HPDE6-E6E7 (cell line): ENCODE data around the gene HS6ST3.

ENCODE experiments used
- DNase-seq: peaks from one replicate; pipeline ENCODE4 v3.0.0; 2011; ENCODE audit warnings: missing footprints; ENCODE audit errors: extremely low spot score

The HS6ST3 gene

DNA sequence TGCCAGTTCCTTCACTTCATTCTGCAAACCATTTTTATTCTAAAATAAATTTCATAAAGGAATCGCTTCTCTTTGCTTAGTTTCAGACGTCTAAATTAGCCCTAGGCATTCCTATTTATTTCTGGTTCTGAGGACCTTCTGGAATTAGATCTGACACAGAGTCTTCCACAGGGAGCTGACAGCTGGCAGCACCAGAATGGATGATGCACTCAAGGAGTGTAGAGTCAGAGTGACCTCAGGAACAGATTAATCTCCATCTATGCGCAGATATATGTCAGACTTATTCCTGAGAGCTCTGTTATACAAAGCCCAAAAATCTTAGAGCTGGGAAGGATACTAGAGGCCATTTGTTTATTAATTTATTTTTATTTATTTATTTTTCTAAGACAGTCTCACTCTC, 450.8 kb downstream of the HS6ST3 start:
- DNase-seq, result no peak

DNA sequence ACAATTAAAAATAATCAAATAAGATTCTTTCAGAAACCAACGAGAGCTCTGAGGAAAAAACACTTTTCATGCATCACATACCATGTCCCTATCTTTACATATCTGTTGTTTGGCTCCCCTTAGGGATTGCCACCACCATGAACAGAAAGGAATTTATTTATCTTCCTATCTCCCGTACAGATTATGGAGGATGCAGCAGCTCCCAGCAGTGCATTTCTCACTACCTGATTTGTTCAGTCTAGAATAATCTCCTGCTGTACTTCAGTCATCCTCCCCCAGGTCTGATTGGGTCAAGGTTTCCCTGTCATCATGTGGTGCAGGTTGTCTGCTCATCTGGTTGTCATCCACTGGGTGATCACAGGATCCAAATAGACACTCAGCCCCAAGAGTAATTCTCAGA, 453.1 kb downstream of the HS6ST3 start:
- DNase-seq, result no peak

DNA sequence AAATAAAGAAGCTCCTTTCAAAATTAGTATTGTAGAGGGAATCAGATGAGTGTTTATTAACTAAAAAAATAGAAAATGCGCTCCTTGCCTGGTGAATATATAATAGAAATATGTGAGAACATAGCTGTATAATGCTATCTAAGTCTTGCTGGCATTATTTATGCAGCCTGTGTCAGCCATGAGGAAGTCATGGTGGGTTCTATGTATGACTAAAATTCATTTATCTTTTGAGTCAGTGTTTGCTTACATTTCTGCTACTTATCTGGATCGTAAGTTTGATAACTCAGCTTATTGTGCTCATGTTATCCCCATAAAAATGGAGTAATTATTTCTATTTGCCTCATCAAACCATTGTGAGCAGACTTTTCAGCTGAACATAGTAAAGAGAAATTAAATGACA, 455.1 kb downstream of the HS6ST3 start:
- DNase-seq, result no peak

DNA sequence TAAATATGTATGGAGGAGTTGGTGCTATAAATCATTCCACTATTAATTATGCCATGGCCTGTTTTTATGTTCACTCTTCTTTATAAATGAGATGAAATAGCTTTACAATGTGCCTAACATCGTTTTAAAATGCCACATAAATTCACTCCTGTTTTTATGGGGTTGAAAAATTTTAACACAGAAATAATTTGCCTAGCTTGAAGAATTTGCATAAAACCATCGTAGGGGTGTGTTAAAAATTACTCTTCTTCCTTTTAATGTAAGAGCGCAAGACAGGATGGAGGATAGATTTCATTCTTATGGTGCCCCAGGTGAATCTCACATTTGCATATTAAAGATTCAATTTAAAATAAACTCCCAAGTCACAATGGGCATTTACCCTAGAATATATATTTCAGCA, 456.6 kb downstream of the HS6ST3 start:
- no peak for DNase-seq

DNA sequence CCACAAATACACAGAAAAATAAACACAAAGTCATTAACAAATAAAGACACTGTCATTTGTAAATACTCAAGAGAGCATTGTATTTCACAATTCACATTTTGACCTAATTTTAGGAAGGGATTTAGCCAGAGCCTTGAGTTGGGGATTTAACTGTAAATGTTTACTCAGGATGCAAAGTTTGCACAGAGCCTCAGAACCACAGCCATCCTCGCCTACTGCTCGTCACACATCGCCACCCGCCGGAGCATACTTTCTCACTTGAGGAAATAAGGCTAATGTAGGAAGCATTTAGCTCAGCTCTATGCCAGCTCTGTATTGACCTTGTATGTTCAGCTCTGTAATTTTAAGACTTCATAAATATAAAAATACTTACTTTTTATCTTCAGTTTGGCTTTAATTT, 461.6 kb downstream of the HS6ST3 start:
- no peak for DNase-seq

DNA sequence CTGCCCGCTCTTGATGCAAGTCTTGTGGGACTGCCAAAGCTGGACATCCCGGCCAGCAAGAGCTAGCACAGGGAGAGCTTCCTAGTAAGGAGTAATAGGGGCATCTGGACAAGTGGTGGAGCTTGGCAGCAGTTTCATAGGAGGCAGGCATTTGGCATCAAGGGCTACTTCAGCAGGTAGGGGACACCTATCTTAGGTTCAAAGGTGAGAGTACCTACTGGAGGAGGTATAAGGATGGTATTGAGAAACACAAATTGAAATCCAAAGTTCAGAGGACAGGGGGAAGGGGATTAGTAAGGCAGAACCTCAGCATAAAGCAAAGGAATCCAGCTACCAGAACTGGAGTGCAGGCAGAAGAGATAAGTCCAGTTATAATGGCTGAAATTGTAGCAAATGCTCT, 462.7 kb downstream of the HS6ST3 start:
- no peak for DNase-seq

DNA sequence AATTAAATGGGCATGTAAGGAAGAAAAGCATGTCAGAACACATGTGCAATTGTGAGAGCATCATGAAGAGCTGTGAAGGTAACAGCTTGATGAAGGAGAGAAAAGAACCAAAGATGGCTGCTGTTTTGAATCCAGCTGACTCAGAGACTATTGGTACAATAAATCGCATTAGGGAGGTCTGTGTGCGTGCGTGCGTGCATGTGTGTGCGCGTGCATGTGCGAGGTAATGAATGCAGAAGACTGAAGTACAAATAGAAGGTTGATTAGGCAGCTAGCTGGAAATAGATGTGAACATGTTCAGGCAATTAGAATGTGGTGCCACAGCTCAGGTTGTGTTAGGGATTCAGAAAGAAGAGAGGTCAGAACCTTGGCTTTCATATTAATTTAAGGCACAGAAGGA, 463.9 kb downstream of the HS6ST3 start:
- no peak for DNase-seq

DNA sequence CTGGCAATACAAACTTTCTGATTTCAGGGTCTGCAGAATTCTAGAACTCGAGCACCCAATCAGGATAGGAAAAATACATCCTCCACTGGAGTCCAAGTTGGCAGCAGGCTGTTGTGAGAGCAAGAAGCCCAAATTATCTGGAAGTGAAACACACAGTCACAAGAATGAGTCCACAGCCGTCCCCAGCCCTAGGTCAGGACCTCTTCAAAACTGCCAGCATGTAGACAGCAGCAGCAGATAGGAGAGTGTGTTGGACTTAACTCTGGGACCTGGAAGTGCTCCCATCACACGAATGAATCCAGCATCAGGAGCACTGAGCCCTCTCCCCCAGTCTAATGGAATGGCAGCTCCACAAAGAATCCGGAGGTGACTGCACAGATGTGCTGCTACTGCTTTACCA, 483.7 kb downstream of the HS6ST3 start:
- no peak for DNase-seq

DNA sequence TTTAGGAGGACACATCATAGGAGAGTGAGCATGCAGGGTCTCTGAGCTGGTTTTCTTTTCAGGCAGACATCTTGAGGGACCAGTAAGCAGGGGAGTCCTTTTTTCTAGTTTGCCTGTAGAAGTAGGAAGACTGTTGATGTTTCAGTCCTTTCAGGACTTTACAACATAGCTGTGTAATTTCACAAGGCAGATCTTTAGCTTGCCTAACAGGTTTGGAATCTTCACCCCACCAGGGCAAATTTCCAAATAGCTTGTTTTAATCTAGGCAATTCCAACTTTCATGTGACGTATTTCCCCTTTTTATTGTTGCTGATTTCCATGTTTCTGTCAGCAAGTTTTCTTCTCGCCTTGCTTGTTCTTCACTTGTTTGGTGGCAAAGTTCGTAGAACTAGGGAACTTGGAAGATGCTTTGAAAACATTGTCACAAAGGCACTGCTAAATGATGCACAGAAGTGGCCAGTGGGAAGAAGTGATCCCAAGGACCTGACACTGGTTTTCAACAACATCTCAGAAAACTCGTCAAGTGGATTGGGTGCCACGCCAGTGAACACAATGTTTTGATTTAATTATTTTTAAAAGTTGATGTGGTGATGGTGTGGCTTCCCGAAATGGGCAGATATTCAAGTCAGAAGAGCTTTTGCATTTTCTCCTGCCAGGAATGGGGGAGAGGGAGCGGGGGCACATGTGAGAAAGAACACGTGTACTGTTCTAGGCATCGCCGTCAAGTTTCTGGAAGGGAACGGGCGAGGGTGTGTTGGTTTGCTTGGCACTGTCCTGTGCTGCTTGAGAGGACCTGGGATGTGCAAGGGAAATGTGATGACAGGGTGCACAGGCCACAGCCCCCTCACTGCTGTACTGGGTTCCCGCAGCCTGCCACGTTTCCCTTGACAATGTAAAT, 485.8 kb downstream of the HS6ST3 start:
- no peak for DNase-seq

DNA sequence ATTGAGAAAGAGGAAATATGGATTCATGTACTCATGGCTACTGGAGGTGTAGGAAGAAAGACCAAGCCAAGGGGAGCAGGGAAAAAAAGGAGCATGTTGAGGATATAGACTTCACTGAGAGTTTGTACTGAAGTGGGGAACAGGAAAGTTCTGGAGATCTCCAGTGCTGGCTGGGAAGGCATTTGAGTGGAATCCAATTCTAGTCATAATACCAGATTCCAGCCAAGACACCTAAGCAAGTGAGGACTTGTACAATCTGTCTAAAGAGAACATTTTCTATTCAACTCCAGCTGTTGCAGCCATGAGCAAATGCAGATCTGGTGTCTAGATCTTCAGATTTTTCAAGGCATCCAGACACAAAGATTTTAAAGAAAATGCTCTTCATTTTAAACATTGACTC, 491.8 kb downstream of the HS6ST3 start:
- DNase-seq, result no peak

DNA sequence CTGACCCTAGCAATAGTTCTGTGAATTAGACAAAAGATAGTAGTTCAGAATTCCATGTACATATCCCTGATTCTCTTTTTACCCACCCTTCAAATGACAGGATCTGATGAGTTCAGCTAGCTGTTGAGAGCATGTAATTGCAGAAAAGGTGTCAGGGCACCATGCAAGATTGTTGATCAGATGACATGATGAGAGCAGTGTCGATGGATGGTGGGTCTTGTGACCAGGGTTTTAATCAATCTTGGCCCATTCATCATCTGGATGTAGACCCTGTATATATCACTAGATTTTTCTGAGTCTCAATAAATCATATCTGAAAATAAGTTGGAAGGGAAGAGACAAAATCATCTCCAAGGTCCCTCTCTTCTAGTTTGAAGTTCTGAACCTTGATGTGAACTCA, 525.3 kb downstream of the HS6ST3 start:
- DNase-seq, result no peak

DNA sequence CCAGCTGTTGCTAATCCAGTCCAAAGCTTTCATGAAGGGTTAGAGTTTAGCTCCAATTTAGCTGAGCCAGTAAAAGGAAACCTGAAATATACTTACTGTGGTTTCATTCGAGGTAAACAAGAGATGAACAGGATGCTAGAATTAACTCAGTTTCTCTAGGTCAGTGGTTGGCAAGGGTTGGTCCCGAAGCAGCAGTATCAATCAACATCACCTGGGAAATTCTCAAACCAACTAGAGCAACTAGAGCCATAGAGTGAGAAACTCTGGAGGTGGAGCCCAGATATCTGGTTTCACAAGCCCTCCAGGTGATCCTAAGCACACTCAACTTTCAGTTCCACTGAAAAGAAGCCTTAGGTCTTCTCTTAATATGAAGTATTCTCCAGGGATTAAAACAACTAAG, 527.6 kb downstream of the HS6ST3 start:
- no peak for DNase-seq

DNA sequence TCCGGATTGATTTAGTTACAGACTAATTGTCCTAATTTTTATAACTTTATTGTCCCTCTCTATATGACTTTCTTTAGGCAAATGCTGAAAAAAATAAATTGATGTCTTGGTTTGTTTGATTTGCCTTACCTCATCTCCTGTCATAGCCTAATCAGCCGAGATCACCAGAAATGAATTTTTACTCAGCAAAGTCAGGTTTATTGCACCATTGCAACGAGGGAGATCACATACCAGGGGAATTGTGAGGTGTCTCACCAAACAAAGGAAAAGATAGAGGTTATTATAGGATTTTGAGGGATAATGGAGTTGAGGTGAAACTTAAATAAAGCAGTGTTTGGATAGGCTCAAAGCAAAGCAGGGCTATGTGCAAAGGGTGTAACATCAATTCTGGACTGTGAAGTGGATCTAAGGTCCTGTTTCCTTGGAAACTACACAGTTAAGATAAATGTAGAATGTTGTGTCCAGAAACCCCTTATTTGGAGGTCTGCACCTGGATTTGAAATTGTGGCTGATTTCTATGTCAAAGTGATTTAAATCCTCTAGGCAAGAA, 531.8 kb downstream of the HS6ST3 start:
- no peak for DNase-seq

DNA sequence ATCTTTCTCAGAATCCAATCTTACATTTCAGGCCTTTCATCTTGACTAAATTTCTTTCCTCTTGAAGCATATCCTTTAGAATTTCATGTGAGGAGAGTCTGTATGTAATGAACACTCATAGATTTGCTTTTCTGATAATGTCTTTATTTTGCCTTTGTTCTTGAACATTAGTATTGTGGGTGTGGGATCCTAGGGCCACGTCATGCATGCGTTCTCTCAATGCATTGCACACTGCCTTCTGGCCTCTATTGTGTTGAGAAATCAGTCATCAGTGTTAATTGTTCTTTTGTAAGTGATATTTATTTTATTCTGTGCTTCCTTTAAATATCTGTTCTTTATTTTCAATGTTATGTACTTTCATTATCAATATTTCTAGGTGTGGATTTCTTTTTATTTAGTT, 539.4 kb downstream of the HS6ST3 start:
- DNase-seq, result no peak

DNA sequence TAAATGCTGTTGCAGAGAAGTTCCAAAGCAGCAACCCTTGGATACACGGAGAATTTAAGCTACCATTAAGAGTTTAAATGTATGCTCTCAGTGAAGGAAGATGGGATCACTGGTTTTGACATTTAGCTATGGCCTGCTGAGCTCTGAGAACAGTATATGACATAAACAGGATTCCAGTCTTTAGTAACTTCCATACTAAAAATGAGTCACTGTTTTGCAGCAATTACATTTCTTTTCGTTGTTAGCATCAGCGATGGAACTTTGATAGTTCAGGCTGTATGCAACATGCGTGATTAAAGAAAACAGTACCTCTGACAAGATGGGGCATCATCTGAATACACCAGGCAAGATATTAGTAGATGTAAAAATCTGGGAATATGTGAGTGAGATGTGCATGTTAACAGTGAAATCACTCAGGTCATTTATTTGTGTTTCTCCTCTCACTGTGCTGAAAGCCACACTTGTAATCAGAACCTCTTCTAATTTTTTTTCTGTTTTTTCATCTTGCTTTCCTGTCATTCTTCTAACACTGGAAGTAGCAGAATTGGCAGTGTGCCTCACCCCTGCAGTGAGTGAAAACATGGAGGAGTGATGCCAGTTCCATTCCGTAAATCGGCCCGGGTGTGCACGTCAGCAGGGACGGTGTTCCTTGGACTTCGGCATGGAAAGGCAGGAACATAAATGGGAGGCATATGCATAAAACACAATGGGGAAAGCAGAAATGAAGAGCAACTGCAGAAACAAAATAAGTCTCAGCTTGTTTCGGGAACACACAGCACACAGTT, 542.8 kb downstream of the HS6ST3 start:
- no peak for DNase-seq

DNA sequence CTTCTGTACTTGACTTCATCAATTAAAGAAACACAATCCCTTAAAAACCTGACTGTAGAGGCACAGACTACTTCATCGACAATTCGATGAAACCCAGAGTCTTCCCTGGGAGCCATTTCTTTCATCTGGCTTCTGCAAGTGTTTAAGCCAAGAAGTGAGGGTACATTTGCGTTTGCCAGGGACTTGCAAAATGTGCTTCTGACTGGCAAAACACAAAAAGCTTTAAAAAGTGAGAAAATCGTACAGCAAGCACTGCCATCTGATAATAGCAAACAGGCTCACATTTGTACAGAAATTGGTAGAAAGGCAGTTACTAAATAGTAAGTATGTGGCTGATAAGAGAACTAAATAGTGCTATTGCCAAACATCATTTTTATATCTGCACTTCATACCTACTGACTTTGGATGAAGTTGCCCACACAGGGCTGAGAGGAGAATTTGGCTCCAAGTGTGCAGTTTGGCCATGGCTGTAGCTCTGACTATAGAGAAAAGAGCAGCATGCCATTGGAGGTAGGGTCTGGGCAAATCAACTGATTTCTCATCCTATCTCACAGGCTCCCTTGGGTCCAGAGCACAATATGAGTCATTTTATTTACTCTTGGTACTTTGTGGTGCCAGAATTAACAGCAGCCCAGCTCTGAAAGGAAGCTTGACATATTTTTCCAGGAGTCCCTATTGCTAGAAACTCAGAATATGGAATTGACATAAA, 546.2 kb downstream of the HS6ST3 start:
- no peak for DNase-seq

DNA sequence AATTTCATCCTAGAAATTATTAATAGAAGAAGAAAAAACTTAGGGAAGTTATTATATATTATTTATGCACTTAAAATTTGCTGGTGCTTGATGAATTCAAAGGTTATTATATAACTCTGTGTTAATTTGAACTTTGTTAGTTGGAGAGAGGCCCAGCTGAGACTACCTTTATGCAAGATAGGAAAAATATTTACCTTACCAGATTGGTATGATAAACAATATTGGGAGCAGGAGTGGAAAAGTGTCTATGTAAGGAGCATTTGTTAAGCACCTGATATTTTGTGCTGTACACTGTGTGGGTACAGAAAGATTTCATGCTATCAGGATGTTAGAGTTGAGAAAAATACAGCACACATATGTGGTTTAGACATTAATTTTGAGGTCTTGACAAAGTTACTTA, 547.1 kb downstream of the HS6ST3 start:
- DNase-seq, result no peak

DNA sequence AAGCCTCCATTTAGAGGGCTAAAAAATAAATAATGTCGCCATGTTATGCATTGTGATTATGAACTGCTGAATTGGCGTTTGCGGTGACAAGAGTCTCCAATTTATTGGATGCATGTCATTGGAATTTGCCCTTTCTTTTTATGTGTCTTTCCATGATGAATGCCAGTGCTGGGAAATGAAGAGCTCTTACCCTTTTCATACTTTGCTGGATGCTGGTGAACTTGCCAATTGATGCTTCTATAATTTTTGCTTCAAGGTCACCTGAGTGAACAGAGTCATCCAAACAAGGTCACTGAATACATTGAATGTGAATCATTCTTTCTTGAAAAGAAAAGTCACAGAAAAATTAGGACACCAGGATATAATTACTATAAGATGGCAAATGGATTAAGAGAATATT, 556.2 kb downstream of the HS6ST3 start:
- no peak for DNase-seq

DNA sequence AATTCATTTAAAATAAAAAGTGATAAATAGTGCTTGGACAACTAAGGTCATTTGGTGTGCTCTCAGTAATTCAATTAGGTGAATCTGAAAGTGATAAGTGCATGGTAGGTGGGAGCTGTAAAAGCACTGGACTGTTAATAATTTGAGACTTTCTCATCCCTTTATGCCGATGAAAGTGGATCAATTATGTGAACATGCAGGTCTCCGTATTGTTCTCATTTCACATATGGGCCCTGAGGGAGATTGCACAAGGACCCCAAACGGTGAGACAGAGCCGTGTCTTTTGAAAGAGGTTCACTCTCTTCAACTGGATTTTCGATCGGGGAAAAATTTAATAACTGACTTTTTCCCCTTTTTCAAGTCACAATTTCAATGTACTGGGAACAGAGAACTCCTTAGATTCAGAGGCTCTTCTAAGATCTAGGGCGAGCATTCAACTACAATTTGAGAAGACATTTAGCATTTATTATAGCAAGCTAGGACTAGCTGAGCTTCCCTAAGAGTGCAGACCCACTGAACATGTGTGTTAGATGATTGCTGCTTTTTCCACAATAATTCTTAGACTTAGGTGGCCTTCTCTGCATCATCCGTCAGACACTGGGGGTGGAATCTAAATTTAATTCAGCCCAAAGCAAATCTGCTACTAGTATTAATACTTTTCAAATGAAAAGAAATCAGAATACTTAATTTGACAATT, 556.8 kb downstream of the HS6ST3 start:
- DNase-seq, result no peak

DNA sequence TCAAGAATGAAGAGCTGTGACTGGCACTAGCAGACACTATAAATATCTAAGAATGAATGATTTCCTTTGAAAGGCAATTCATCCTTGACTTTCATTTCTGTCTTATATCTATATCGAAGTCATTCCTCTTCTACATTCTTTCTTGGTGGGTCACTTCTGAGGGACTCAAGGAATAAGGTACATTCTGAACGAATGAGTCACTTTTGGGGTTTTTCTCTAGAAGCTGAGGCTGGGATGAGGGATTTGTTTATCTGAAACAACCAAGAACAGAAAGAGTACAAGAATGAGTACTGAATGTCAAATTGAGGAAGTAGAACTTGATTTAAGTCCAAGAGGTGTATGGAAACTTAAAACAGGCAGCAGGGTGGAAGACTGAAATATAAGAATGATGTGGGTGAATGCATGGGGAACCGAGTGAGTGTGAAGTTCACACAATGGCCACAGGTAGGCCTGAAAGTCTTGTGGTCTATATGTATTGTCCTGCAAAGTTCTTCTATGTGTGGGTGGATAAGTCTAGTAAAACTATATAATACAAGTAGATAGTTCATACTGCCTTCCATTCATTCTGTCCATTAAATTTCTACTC, 560.5 kb downstream of the HS6ST3 start:
- no peak for DNase-seq

DNA sequence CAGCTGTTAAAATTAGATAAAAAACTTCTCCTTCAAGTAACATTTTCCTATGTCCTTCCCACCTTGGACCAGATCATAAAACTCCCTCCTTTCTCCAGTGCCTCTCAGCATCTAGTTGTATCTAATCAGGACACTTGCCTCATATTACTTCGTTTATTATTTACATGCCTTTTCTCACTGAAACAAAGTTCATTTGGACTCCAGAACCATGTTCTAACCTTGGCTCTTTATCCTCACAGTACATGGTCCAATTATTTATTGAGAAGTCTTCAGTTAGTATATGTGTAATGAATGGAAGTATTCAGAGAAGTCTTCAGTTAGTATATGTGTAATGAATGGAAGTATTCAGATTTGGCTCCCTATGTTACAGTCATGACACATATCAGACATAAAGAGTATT, 561.7 kb downstream of the HS6ST3 start:
- no peak for DNase-seq
